ENCODE data around the gene ANKS3. TPM values are rescaled to one million over a fixed set of nuclear protein-coding genes. Genes with fewer than 3 reads are reported as not detected.

ANKS3 gene
- total and polyA plus RNA-seq, 8 donors, result 11.6 to 183 (median 25.9) TPM

DNA sequence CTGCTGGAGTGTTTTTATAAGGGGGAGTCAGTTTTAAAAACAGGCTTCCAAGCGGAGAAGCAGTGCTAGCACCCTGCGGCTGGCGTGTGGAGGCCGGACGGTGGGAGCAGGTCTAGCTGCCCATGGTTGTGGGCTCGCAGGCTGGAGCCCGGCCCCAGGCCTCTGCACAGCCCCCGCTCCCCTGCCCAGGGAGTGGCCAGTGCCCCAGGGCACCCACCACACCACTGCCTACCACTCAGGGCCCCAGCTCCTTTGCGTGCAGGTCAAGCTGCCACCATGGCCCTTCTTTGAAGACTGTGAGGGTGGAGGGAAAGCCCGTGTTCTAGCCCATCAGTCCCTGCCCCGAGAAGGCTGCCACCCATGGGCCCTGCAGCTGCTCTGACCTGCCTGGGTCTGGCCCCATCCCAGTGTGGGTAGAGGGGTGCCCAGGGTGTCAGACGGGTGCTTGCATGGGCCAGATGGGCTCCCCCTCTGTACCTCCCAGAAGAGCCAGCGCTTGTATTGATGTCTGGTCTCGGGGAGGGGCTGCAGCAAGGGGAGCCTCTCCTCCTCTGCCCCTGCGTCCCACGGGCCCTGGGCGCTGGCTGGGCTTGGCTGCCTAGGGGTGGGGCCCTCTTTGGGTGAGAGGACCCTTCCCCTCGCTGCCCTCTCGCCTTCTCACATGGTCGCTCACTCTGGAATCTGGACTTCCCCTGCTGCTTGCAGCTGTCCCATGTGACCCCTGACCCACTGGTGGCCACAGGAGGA is 42.2 kb downstream of the ANKS3 start:
- Histone ChIP-seq H3K9me3 (no peaks in the 10 kb centered on the region), H3K27me3 (no peaks in the 10 kb centered on the region), H3K4me3 (no peak overlapping the region), H3K27ac (peak overlapping the region in 1 of 5 donors; percentile 93), H3K4me1 (peaks cover 25 to 52% (median 44%) of the 10 kb centered on the region in 4 donors), H3K36me3 (peaks cover 30 to 67% (median 60%) of the 10 kb centered on the region in 4 donors)
- TF ChIP-seq CTCF (IDR thresholded peaks at IDR 0.05), result no peak
- TF ChIP-seq POLR2A (IDR thresholded peaks at IDR 0.05), result no peak
- no peak for TF ChIP-seq EP300 (IDR thresholded peaks at IDR 0.05)
- no peak for TF ChIP-seq POLR2AphosphoS5 (IDR thresholded peaks at IDR 0.05)
- 75 to 86% (median 80%) methylated on average over 11 to 20 of the region's 20 CpGs for WGBS, 5 donors
- peak in 1 of 2 donors; percentile 25 for DNase-seq
- intact Hi-C loops (cut with DNase I; ENCODE audit: low total_unique reads), result no loop called here

- Histone ChIP-seq H3K4me3 (no peak overlapping the region), H3K9me3 (no peaks in the 10 kb centered on the region), H3K36me3 (peaks cover 30 to 67% (median 60%) of the 10 kb centered on the region in 4 donors), H3K27ac (no peak overlapping the region), H3K27me3 (no peaks in the 10 kb centered on the region), H3K4me1 (peaks cover 25 to 46% (median 39%) of the 10 kb centered on the region in 4 donors)
- WGBS, 5 donors, result 67 to 77% (median 73%) methylated on average over 11 to 19 of the region's 19 CpGs
- DNase-seq, result peak in 1 of 2 donors; percentile 11
- TF ChIP-seq POLR2A (IDR thresholded peaks at IDR 0.05) (no peak), CTCF (IDR thresholded peaks at IDR 0.05) (no peak), POLR2AphosphoS5 (IDR thresholded peaks at IDR 0.05) (no peak), EP300 (IDR thresholded peaks at IDR 0.05) (no peak)
- intact Hi-C loops (cut with DNase I; ENCODE audit: low total_unique reads), result no loop called here
These were observed 43.0 kb downstream of the ANKS3 start for GRCh38 chr16:4690946-4691665.

GRCh38 chr16:4689864-4690704 is 44.0 kb downstream of the ANKS3 start:
- Histone ChIP-seq H3K9me3 (no peaks in the 10 kb centered on the region), H3K36me3 (peaks cover 33 to 67% (median 60%) of the 10 kb centered on the region in 4 donors), H3K27ac (no peak overlapping the region), H3K4me3 (no peak overlapping the region), H3K4me1 (peaks cover 20 to 36% (median 29%) of the 10 kb centered on the region in 4 donors), H3K27me3 (no peaks in the 10 kb centered on the region)
- DNase-seq, result peak in 1 of 2 donors; percentile 13
- TF ChIP-seq POLR2A (IDR thresholded peaks at IDR 0.05), result no peak
- TF ChIP-seq EP300 (IDR thresholded peaks at IDR 0.05), result no peak
- no peak for TF ChIP-seq CTCF (IDR thresholded peaks at IDR 0.05)
- no peak for TF ChIP-seq POLR2AphosphoS5 (IDR thresholded peaks at IDR 0.05)
- intact Hi-C loops (cut with DNase I; ENCODE audit: low total_unique reads), result no loop called here
- WGBS, 5 donors, result 78 to 82% (median 79%) methylated on average over 28 to 31 of the region's 31 CpGs
